ENCODE measurements around the gene SNAPC4.

DNA sequence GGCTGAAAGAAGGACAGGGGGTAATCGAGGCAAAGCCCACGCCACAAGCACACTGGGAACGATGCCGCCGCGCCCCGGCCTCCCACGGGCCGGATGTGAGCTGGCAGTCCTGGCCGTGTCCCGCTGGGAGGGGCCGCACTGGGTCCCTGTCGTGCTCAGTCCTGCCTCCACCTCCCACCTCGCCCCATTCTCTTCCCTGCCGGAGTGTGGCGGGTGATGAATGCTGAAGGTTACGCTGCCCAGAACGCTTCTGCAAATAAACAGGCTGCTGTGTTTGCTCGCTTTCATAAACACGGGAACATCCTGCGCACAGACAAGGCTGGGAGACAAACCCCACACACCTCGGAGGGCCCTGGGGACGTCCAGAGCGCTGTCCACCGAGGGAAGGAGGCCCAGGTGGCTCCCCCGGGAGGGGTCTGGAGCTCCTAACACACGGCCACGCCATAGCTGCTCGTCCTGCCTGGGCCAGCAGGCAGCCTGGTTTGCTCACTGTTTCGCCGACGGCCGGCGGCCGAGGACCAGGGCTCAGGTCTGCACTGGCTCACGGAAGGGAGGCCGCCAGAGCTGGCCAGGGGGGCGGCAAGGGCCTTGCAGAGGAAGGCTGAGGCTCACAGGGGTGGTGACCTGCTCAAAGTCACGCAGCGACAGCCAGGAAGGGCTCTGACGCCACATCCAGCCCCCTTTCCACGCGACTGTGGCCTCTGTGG lies 38.8 kb downstream of the SNAPC4 start:
- TF ChIP-seq CTCF (IDR thresholded peaks at IDR 0.05 in 8 of 11, conservative IDR thresholded peaks at IDR 0.05 in 3 of 11) = no peak
- TF ChIP-seq POLR2A (IDR thresholded peaks at IDR 0.05) = no peak
- TF ChIP-seq POLR2AphosphoS5 (IDR thresholded peaks at IDR 0.05) = peak in 2 of 3 donors; percentile 65 to 81
